Smooth muscle cell (in vitro differentiated cells): ENCODE measurements around the gene TNFAIP8. TPM values are rescaled to one million over a fixed set of nuclear protein-coding genes. Genes with fewer than 3 reads are reported as not detected.

ENCODE experiments used
- DNase-seq: peaks from one replicate; lab custom pipeline; 2025; ENCODE audit not compliant: unreplicated experiment; lab: John Stamatoyannopoulos, UW
- H2AFZ ChIP-seq: fragments of 200-600 bp; sonication (generic); 2 replicates; pipeline ENCODE4 v1.6.0; 2016; ENCODE audit warnings: antibody characterized with exemption, low read depth, mild to moderate bottlenecking
- H3F3A ChIP-seq: fragments of 200-600 bp; sonication (generic); 2 replicates; pipeline ENCODE4 v1.6.0; 2017; ENCODE audit warnings: antibody characterized with exemption, low read depth
- H3K27ac ChIP-seq: fragments of 200-600 bp; sonication (generic); 2 replicates; pipeline ENCODE4 v1.5.1; 2016; ENCODE audit warnings: low read depth, mild to moderate bottlenecking
- H3K27me3 ChIP-seq: fragments of 200-600 bp; sonication (generic); 2 replicates; pipeline ENCODE4 v1.6.1; 2016; ENCODE audit warnings: low read depth, mild to moderate bottlenecking
- H3K36me3 ChIP-seq: fragments of 200-600 bp; sonication (generic); 2 replicates; pipeline ENCODE4 v1.5.1; 2016; ENCODE audit warnings: low read depth
- H3K4me1 ChIP-seq: fragments of 200-600 bp; sonication (generic); 2 replicates; pipeline ENCODE4 v1.5.1; 2016; ENCODE audit warnings: low read depth
- H3K4me2 ChIP-seq: fragments of 200-600 bp; sonication (generic); 2 replicates; pipeline ENCODE4 v1.6.0; 2016; ENCODE audit warnings: mild to moderate bottlenecking
- H3K4me3 ChIP-seq: fragments of 200-600 bp; sonication (generic); 2 replicates; pipeline ENCODE4 v1.5.1; 2016; ENCODE audit warnings: mild to moderate bottlenecking
- H3K79me2 ChIP-seq: fragments of 200-600 bp; sonication (generic); 2 replicates; pipeline ENCODE4 v1.6.0; 2016; ENCODE audit warnings: low read depth, mild to moderate bottlenecking
- H3K9ac ChIP-seq: fragments of 200-600 bp; sonication (generic); 2 replicates; pipeline ENCODE4 v1.6.0; 2016; ENCODE audit warnings: low read depth
- H3K9me3 ChIP-seq: fragments of 200-600 bp; sonication (generic); replicated peaks from 2 replicates; pipeline ENCODE4 v1.5.1; 2016; ENCODE audit warnings: low read depth
- H4K20me1 ChIP-seq: fragments of 200-600 bp; sonication (generic); 2 replicates; pipeline ENCODE4 v1.6.0; 2016; ENCODE audit warnings: low read depth
- WGBS: methylation state at CpG from one replicate; pipeline ENCODE4 v1.1.7; 2016; ENCODE audit warnings: low lambda C conversion rate; 5-methylcytosine and 5-hydroxymethylcytosine counted together
- polyA plus RNA-seq: library from polyadenylated mRNA; unstranded; fragments of >200 nt; fragmentation: Nextera tagmentation; extraction: Ambion mirVana; gene quantifications from 2 replicates; pipeline ENCODE4 v1.2.1, GENCODE V29; 2016
- total RNA-seq: library from RNA; depleted of rRNA; stranded (reverse); fragments of >200 nt; gene quantifications from 2 replicates; pipeline ENCODE4 v1.2.3, GENCODE V29; 2014
- TF ChIP-seq, protein P1 (sequence below): fragments of 200-600 bp; sonication (generic); IDR thresholded peaks from 2 replicates; pipeline ENCODE4 v1.5.1; 2017; ENCODE audit warnings: borderline replicate concordance, mild to moderate bottlenecking, antibody characterized with exemption; ENCODE audit not compliant: insufficient read depth, poor library complexity, severe bottlenecking

TNFAIP8 gene
- total and polyA plus RNA-seq, 2 experiments from 2014 or later, result 15.7 to 81.2 TPM

DNA sequence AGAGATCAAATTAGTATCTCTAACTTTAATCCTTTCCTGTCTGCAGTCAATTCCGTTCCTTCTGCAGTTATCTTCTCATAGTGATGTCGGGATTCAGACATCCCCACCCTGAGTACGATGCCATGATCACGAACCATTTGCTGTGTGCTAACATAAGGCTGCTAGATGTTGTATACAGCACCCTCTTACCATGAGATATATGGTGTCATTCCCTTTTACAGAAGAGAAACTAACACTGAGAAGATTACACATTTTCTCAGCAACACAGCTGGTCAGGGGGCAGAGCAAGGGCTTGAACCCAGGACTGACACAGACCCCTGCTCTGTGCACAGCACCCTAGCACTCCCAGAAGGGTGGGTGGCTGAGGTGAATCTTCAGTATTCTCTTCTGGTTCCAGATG lies 49.6 kb downstream of the TNFAIP8 start:
- no peak for DNase-seq
- Histone ChIP-seq H3K9ac (no peak overlapping the region), H2AFZ (no peak overlapping the region), H3K27me3 (no peaks in the 10 kb centered on the region), H3K36me3 (no peaks in the 10 kb centered on the region), H4K20me1 (no peaks in the 10 kb centered on the region), H3K9me3 (no peaks in the 10 kb centered on the region), H3K4me1 (no peaks in the 10 kb centered on the region), H3K79me2 (no peaks in the 10 kb centered on the region), H3K4me2 (no peak overlapping the region), H3K4me3 (no peak overlapping the region), H3K27ac (no peak overlapping the region), H3F3A (no peaks in the 10 kb centered on the region)
- TF ChIP-seq, protein P1, sequence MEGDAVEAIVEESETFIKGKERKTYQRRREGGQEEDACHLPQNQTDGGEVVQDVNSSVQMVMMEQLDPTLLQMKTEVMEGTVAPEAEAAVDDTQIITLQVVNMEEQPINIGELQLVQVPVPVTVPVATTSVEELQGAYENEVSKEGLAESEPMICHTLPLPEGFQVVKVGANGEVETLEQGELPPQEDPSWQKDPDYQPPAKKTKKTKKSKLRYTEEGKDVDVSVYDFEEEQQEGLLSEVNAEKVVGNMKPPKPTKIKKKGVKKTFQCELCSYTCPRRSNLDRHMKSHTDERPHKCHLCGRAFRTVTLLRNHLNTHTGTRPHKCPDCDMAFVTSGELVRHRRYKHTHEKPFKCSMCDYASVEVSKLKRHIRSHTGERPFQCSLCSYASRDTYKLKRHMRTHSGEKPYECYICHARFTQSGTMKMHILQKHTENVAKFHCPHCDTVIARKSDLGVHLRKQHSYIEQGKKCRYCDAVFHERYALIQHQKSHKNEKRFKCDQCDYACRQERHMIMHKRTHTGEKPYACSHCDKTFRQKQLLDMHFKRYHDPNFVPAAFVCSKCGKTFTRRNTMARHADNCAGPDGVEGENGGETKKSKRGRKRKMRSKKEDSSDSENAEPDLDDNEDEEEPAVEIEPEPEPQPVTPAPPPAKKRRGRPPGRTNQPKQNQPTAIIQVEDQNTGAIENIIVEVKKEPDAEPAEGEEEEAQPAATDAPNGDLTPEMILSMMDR, result no peak
- 31% methylated on average over 4 of the region's 4 CpGs for WGBS

DNA sequence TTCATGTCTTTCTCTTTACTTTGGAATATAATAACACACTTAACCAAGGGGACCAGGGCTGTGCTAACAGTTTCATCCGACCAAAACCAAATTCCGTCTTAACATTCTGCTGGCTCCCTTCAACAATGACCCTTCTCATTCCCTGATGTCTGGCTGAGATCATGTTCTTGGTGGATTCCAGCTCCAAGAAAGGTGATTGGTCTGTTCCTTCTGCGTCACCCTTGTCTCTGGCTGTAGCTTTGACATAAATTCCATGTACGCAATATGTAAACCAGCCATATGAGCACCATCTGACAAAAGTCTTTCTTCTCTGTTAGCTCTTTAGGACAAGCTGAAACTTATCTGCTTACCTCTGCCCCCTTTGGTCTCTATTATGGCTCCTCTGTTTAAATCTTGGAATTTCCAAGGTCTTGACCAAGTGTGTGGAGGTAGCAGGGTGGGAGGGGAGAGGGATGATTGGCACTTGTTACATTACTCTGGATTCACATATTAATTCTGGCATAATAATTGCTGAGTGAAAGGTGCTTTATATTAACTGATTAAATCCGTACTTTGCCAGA lies 50.8 kb downstream of the TNFAIP8 start:
- no peaks in the 10 kb centered on the region for H3K27me3 ChIP-seq
- no peak overlapping the region for H2AFZ ChIP-seq
- H3K9me3 ChIP-seq, result no peaks in the 10 kb centered on the region
- no peak for DNase-seq
- H3K4me3 ChIP-seq, result no peak overlapping the region
- TF ChIP-seq, protein P1, result no peak
- no peak overlapping the region for H3K27ac ChIP-seq
- H3F3A ChIP-seq, result no peaks in the 10 kb centered on the region
- H3K4me1 ChIP-seq, result peaks cover 7% of the 10 kb centered on the region
- 97% methylated on average over 5 of the region's 5 CpGs for WGBS
- H4K20me1 ChIP-seq, result no peaks in the 10 kb centered on the region
- no peak overlapping the region for H3K9ac ChIP-seq
- no peaks in the 10 kb centered on the region for H3K36me3 ChIP-seq
- no peaks in the 10 kb centered on the region for H3K79me2 ChIP-seq
- H3K4me2 ChIP-seq, result no peak overlapping the region

- no peaks in the 10 kb centered on the region for H3K36me3 ChIP-seq
- 76% methylated on average over 3 of the region's 3 CpGs for WGBS
- no peak overlapping the region for H3K4me3 ChIP-seq
- H3K9me3 ChIP-seq, result no peaks in the 10 kb centered on the region
- DNase-seq, result no peak
- no peaks in the 10 kb centered on the region for H3K79me2 ChIP-seq
- H3K27ac ChIP-seq, result no peak overlapping the region
- no peak overlapping the region for H3K4me2 ChIP-seq
- no peaks in the 10 kb centered on the region for H3F3A ChIP-seq
- H3K27me3 ChIP-seq, result no peaks in the 10 kb centered on the region
- no peaks in the 10 kb centered on the region for H4K20me1 ChIP-seq
- no peak overlapping the region for H2AFZ ChIP-seq
- peaks cover 7% of the 10 kb centered on the region for H3K4me1 ChIP-seq
- TF ChIP-seq, protein P1, result no peak
- H3K9ac ChIP-seq, result no peak overlapping the region
Observed at GRCh38 chr5:119409235-119409815, 53.5 kb downstream of the TNFAIP8 start.

GRCh38 chr5:119410448-119411159 lies 54.8 kb downstream of the TNFAIP8 start:
- no peaks in the 10 kb centered on the region for H3K9me3 ChIP-seq
- peak overlapping the region; percentile 94 for H2AFZ ChIP-seq
- peak overlapping the region; percentile 84 for H3K4me2 ChIP-seq
- TF ChIP-seq, protein P1, result no peak
- no peak overlapping the region for H3K4me3 ChIP-seq
- no peaks in the 10 kb centered on the region for H3K79me2 ChIP-seq
- peak overlapping the region; percentile 88 for H3K27ac ChIP-seq
- no peaks in the 10 kb centered on the region for H3F3A ChIP-seq
- H3K9ac ChIP-seq, result no peak overlapping the region
- H4K20me1 ChIP-seq, result no peaks in the 10 kb centered on the region
- no peak for DNase-seq
- peaks cover 7% of the 10 kb centered on the region for H3K4me1 ChIP-seq
- WGBS, result 93% methylated on average over 4 of the region's 4 CpGs
- no peaks in the 10 kb centered on the region for H3K36me3 ChIP-seq
- no peaks in the 10 kb centered on the region for H3K27me3 ChIP-seq
